ENCODE measurements around the gene ZC3H7B. TPM values are rescaled to one million over a fixed set of nuclear protein-coding genes. Genes with fewer than 3 reads are reported as not detected.

The ZC3H7B gene
- total RNA-seq, 1 experiment from 2014 or later, result 42.0 TPM

- Histone ChIP-seq H3K27me3 (ENCODE audit: insufficient read depth, low read length) (no peaks in the 10 kb centered on the region), H3K27ac (ENCODE audit: low read depth, low read length) (peak overlapping the region; percentile 19; the same call in 1 of the 2 replicates), H3K79me2 (ENCODE audit: insufficient read depth, low read length) (no peaks in the 10 kb centered on the region), H3K36me3 (ENCODE audit: control insufficient read depth in 1 of 2, insufficient read depth in 2 of 2, low read length in 2 of 2) (peaks cover 8 to 34% of the 10 kb centered on the region in 2 experiments; a peak in 3 of 4 replicates), H3K4me1 (ENCODE audit: control insufficient read depth in 1 of 2, insufficient read depth in 2 of 2, low read length in 2 of 2) (peaks cover 0 to 19% of the 10 kb centered on the region in 2 experiments; a peak in 2 of 4 replicates), H3K9me2 (ENCODE audit: insufficient read depth) (no peaks in the 10 kb centered on the region), H3K9me3 (ENCODE audit: control insufficient read depth in 1 of 2, insufficient read depth in 1 of 2, low read depth in 1 of 2, low read length in 2 of 2) (no peaks in the 10 kb centered on the region), H2AFZ (ENCODE audit: low read depth, low read length, poor library complexity, severe bottlenecking) (no peak overlapping the region), H3K9ac (ENCODE audit: low read length) (no peak overlapping the region), H4K20me1 (ENCODE audit: insufficient read depth) (no peaks in the 10 kb centered on the region), H3K4me3 (replicated peaks in 1 of 2; ENCODE audit: low read depth in 1 of 2, low read length in 2 of 2) (no peak overlapping the region), H3K4me2 (ENCODE audit: low read length) (peak overlapping the region; percentile 11; the same call in 1 of the 2 replicates)
- POLR2A ChIA-PET, result no interaction called here
- intact Hi-C loops (cut with micrococcal nuclease), result no loop called here
- peak; percentile 61 for ATAC-seq
- peak; percentile 6 for DNase-seq (ENCODE audit: low read depth, low spot score)
- TF ChIP-seq, protein P1, sequence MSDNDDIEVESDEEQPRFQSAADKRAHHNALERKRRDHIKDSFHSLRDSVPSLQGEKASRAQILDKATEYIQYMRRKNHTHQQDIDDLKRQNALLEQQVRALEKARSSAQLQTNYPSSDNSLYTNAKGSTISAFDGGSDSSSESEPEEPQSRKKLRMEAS (IDR thresholded peaks at IDR 0.05), result no peak
- CTCF ChIA-PET, result no interaction called here
- RAD21 ChIA-PET (ENCODE audit: low non-redundant PET in 1 of 2, low total read pairs in 2 of 2, uncharacterized antibody in 2 of 2, unreplicated experiment in 2 of 2), result no interaction called here
- BruUV-seq (replicated peaks), result no TSS peak
Observed at GRCh38 chr22:41352058-41352457, 50.7 kb downstream of the ZC3H7B start.

GRCh38 chr22:41353862-41354575 lies 52.7 kb downstream of the ZC3H7B start:
- Histone ChIP-seq H3K27me3 (ENCODE audit: insufficient read depth, low read length) (no peaks in the 10 kb centered on the region), H4K20me1 (ENCODE audit: insufficient read depth) (no peaks in the 10 kb centered on the region), H2AFZ (ENCODE audit: low read depth, low read length, poor library complexity, severe bottlenecking) (no peak overlapping the region), H3K4me2 (ENCODE audit: low read length) (no peak overlapping the region), H3K9me2 (ENCODE audit: insufficient read depth) (no peaks in the 10 kb centered on the region), H3K79me2 (ENCODE audit: insufficient read depth, low read length) (no peaks in the 10 kb centered on the region), H3K9ac (ENCODE audit: low read length) (no peak overlapping the region), H3K9me3 (ENCODE audit: control insufficient read depth in 1 of 2, insufficient read depth in 1 of 2, low read depth in 1 of 2, low read length in 2 of 2) (no peaks in the 10 kb centered on the region), H3K36me3 (ENCODE audit: control insufficient read depth in 1 of 2, insufficient read depth in 2 of 2, low read length in 2 of 2) (peaks cover 4 to 28% of the 10 kb centered on the region in 2 experiments; a peak in 3 of 4 replicates), H3K4me3 (replicated peaks in 1 of 2; ENCODE audit: low read depth in 1 of 2, low read length in 2 of 2) (no peak overlapping the region), H3K4me1 (ENCODE audit: control insufficient read depth in 1 of 2, insufficient read depth in 2 of 2, low read length in 2 of 2) (peaks cover 0 to 19% of the 10 kb centered on the region in 2 experiments; a peak in 2 of 4 replicates), H3K27ac (ENCODE audit: low read depth, low read length) (no peak overlapping the region)
- intact Hi-C loops (cut with micrococcal nuclease), result no loop called here
- ChIA-PET POLR2A (no interaction called here), CTCF (no interaction called here), RAD21 (ENCODE audit: low non-redundant PET in 1 of 2, low total read pairs in 2 of 2, uncharacterized antibody in 2 of 2, unreplicated experiment in 2 of 2) (no interaction called here)
- TF ChIP-seq POLR2AphosphoS5 (IDR thresholded peaks at IDR 0.05; ENCODE audit: low read depth, low read length), result no peak
- TF ChIP-seq EZH2 (IDR thresholded peaks at IDR 0.05), result no peak
- no peak for TF ChIP-seq RAD21 (IDR thresholded peaks at IDR 0.05; ENCODE audit: low read depth)
- TF ChIP-seq SIN3A (IDR thresholded peaks at IDR 0.05; ENCODE audit: low read depth), result no peak
- TF ChIP-seq EZH2phosphoT487 (IDR thresholded peaks at IDR 0.05; ENCODE audit: borderline replicate concordance), result no peak
- TF ChIP-seq FOSL1 (IDR thresholded peaks at IDR 0.05; ENCODE audit: low read depth), result no peak
- TF ChIP-seq CBX3 (IDR thresholded peaks at IDR 0.05; ENCODE audit: low read depth), result no peak
- no peak for TF ChIP-seq TCF7L2 (IDR thresholded peaks at IDR 0.05; ENCODE audit: borderline replicate concordance, extremely low read depth, insufficient read depth, insufficient read length)
- ATAC-seq, result no peak
- DNase-seq (ENCODE audit: low read depth, low spot score), result no peak
- no TSS peak for BruUV-seq (replicated peaks)

All from HCT116 (cell line).